H1 (cell line): ENCODE data around the gene EVX2. TPM values are rescaled to one million over a fixed set of nuclear protein-coding genes. Genes with fewer than 3 reads are reported as not detected.
A peak's percentile ranks its signal among the peaks of the same experiment; 100 is the strongest.

ENCODE experiments used
- CTBP2 ChIP-seq: IDR thresholded peaks from 2 replicates; pipeline ENCODE4 v1.7.0; 2011; ENCODE audit warnings: borderline replicate concordance, mild to moderate bottlenecking, moderate library complexity, mixed read lengths, low read length; ENCODE audit not compliant: insufficient read depth, insufficient read length
- HDAC6 ChIP-seq: IDR thresholded peaks from one replicate; pipeline ENCODE4 v1.7.1; 2012; ENCODE audit warnings: low read depth, mild to moderate bottlenecking, inconsistent platforms, low read length, moderate library complexity
- KDM4A ChIP-seq: IDR thresholded peaks from one replicate; pipeline ENCODE4 v1.7.1; 2012; ENCODE audit warnings: low read depth, mild to moderate bottlenecking, moderate library complexity, low read length, inconsistent platforms; ENCODE audit not compliant: severe bottlenecking
- KDM5A ChIP-seq: fragments of 200-600 bp; IDR thresholded peaks from 2 replicates; pipeline ENCODE4 v1.7.1; 2012; ENCODE audit warnings: mild to moderate bottlenecking, low read length, inconsistent platforms, mixed read lengths
- RNF2 ChIP-seq: fragments of 200-900, 300-1000 bp; sonication (generic); IDR thresholded peaks from 2 replicates; pipeline ENCODE4 v1.7.1; 2016; ENCODE audit warnings: borderline replicate concordance, low read depth, mild to moderate bottlenecking, antibody characterized with exemption, low read length; ENCODE audit not compliant: poor library complexity, severe bottlenecking; ENCODE audit errors: missing control alignments
- SP1 ChIP-seq: IDR thresholded peaks from 2 replicates; pipeline ENCODE4 v1.6.1; 2011; ENCODE audit warnings: low read depth, low read length
- TCF12 ChIP-seq: IDR thresholded peaks from 2 replicates; pipeline ENCODE4 v1.6.1; 2011; ENCODE audit warnings: low read depth, mild to moderate bottlenecking, low read length
- polyA plus RNA-seq, 7 experiments: library from polyadenylated mRNA; depleted of rRNA in 3 of 7; stranded (reverse) in 5 of 7; unstranded in 2 of 7; fragments of >200 nt in 5 of 7; fragments of 200-250 nt in 2 of 7; gene quantifications; 1 replicate in 5 of 7; 2 replicates in 1 of 7; 4 replicates in 1 of 7; pipeline versions ENCODE4 v1.2.1 to v1.2.3, GENCODE V29; 2011 to 2013; ENCODE audit warnings: missing spikeins in 2 of 7, mixed read lengths in 2 of 7
- total RNA-seq: library from RNA; stranded (reverse); fragmentation: NEBNext Ultra II Directional; extraction: Animal tissue kit (Norgen Biotek cat#: 25700); gene quantifications from 2 replicates; pipeline ENCODE4 v1.2.1, GENCODE V29; 2021
- TF ChIP-seq, protein P1 (sequence below): fragments of 300-600 bp; sonication (generic); IDR thresholded peaks from 2 replicates; pipeline ENCODE4 v1.7.1; 2012; ENCODE audit warnings: low read length, moderate library complexity, mild to moderate bottlenecking, inconsistent platforms; ENCODE audit not compliant: insufficient replicate concordance

EVX2 gene
- total and polyA plus RNA-seq, 2 of the 8 experiments (the other 6 are each of a cell fraction or from before 2014, with no cell fraction given): not detected

GRCh38 chr2:176082824-176083751 is 674 bp downstream of the EVX2 start (continued):
- TF ChIP-seq, protein P1, sequence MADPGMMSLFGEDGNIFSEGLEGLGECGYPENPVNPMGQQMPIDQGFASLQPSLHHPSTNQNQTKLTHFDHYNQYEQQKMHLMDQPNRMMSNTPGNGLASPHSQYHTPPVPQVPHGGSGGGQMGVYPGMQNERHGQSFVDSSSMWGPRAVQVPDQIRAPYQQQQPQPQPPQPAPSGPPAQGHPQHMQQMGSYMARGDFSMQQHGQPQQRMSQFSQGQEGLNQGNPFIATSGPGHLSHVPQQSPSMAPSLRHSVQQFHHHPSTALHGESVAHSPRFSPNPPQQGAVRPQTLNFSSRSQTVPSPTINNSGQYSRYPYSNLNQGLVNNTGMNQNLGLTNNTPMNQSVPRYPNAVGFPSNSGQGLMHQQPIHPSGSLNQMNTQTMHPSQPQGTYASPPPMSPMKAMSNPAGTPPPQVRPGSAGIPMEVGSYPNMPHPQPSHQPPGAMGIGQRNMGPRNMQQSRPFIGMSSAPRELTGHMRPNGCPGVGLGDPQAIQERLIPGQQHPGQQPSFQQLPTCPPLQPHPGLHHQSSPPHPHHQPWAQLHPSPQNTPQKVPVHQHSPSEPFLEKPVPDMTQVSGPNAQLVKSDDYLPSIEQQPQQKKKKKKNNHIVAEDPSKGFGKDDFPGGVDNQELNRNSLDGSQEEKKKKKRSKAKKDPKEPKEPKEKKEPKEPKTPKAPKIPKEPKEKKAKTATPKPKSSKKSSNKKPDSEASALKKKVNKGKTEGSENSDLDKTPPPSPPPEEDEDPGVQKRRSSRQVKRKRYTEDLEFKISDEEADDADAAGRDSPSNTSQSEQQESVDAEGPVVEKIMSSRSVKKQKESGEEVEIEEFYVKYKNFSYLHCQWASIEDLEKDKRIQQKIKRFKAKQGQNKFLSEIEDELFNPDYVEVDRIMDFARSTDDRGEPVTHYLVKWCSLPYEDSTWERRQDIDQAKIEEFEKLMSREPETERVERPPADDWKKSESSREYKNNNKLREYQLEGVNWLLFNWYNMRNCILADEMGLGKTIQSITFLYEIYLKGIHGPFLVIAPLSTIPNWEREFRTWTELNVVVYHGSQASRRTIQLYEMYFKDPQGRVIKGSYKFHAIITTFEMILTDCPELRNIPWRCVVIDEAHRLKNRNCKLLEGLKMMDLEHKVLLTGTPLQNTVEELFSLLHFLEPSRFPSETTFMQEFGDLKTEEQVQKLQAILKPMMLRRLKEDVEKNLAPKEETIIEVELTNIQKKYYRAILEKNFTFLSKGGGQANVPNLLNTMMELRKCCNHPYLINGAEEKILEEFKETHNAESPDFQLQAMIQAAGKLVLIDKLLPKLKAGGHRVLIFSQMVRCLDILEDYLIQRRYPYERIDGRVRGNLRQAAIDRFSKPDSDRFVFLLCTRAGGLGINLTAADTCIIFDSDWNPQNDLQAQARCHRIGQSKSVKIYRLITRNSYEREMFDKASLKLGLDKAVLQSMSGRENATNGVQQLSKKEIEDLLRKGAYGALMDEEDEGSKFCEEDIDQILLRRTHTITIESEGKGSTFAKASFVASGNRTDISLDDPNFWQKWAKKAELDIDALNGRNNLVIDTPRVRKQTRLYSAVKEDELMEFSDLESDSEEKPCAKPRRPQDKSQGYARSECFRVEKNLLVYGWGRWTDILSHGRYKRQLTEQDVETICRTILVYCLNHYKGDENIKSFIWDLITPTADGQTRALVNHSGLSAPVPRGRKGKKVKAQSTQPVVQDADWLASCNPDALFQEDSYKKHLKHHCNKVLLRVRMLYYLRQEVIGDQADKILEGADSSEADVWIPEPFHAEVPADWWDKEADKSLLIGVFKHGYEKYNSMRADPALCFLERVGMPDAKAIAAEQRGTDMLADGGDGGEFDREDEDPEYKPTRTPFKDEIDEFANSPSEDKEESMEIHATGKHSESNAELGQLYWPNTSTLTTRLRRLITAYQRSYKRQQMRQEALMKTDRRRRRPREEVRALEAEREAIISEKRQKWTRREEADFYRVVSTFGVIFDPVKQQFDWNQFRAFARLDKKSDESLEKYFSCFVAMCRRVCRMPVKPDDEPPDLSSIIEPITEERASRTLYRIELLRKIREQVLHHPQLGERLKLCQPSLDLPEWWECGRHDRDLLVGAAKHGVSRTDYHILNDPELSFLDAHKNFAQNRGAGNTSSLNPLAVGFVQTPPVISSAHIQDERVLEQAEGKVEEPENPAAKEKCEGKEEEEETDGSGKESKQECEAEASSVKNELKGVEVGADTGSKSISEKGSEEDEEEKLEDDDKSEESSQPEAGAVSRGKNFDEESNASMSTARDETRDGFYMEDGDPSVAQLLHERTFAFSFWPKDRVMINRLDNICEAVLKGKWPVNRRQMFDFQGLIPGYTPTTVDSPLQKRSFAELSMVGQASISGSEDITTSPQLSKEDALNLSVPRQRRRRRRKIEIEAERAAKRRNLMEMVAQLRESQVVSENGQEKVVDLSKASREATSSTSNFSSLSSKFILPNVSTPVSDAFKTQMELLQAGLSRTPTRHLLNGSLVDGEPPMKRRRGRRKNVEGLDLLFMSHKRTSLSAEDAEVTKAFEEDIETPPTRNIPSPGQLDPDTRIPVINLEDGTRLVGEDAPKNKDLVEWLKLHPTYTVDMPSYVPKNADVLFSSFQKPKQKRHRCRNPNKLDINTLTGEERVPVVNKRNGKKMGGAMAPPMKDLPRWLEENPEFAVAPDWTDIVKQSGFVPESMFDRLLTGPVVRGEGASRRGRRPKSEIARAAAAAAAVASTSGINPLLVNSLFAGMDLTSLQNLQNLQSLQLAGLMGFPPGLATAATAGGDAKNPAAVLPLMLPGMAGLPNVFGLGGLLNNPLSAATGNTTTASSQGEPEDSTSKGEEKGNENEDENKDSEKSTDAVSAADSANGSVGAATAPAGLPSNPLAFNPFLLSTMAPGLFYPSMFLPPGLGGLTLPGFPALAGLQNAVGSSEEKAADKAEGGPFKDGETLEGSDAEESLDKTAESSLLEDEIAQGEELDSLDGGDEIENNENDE: no peak
- TF ChIP-seq RNF2 (peak; percentile 84), KDM4A (peak; percentile 15), HDAC6 (no peak), KDM5A (no peak), CTBP2 (no peak), TCF12 (no peak), SP1 (no peak)
